ENCODE data around the gene RAB43. TPM values are rescaled to one million over a fixed set of nuclear protein-coding genes. Genes with fewer than 3 reads are reported as not detected.

The RAB43 gene
- total RNA-seq, 1 donor from 2014 or later: 72.9 TPM

DNA sequence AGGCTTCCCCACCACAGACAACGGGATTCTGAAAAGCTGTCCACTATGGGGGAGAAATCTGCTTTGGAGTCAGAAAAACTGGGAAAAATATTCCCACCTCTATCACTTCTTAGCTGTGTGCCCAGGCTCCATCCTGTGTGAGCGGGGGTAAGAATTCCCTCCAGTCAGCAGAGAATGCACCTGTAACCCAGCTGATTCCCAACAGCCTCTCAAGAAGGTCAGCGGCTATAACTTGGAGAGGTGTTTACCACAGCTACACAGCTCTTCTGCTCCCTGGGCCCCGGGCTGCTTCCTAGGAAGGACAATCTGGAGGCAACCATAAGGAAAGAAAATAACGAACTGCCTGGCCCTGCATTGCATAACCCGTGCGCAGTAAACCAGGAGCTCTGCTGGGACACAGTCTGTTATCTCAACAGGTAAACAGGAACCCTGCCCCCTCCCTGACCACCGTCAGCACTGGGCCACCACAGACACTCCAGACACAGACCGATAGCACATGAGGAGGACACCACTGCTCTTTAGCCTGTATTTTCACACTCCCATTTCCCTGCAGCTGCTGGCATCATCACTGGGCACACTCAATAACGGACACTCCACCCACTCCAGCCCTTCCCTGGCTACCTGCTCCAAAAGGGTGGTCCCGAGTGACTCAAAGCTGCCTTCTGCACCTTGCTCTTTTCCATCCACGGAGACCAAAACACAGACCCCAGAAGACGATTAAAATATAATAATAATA lies 2.1 kb downstream of the RAB43 start:
- Histone ChIP-seq H3K4me3 (peak overlapping the region; percentile 98 to 100), H3K27ac (peak overlapping the region; percentile 97 to 99), H3K36me3 (peaks cover 0 to 17% of the 10 kb centered on the region in 2 donors), H3K27me3 (no peaks in the 10 kb centered on the region), H3K4me1 (peaks cover 9 to 18% of the 10 kb centered on the region in 2 donors), H3K9me3 (no peaks in the 10 kb centered on the region)
- intact Hi-C loops (cut with DNase I): loop anchor here (1.0 to 2.0 kb wide), 2 partner anchors 65 to 66 kb away; no protein-coding TSS in a partner anchor
- DNase-seq (ENCODE audit: low spot score in 2 of 2): no peak
- TF ChIP-seq, protein P1, sequence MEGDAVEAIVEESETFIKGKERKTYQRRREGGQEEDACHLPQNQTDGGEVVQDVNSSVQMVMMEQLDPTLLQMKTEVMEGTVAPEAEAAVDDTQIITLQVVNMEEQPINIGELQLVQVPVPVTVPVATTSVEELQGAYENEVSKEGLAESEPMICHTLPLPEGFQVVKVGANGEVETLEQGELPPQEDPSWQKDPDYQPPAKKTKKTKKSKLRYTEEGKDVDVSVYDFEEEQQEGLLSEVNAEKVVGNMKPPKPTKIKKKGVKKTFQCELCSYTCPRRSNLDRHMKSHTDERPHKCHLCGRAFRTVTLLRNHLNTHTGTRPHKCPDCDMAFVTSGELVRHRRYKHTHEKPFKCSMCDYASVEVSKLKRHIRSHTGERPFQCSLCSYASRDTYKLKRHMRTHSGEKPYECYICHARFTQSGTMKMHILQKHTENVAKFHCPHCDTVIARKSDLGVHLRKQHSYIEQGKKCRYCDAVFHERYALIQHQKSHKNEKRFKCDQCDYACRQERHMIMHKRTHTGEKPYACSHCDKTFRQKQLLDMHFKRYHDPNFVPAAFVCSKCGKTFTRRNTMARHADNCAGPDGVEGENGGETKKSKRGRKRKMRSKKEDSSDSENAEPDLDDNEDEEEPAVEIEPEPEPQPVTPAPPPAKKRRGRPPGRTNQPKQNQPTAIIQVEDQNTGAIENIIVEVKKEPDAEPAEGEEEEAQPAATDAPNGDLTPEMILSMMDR (IDR thresholded peaks at IDR 0.05): no peak

- H3K27ac ChIP-seq: no peak overlapping the region
- no peak for DNase-seq (ENCODE audit: low spot score in 2 of 2)
- intact Hi-C loops (cut with DNase I): no loop called here
- no peaks in the 10 kb centered on the region for H3K9me3 ChIP-seq
- peaks cover 9 to 18% of the 10 kb centered on the region in 2 donors for H3K4me1 ChIP-seq
- no peak overlapping the region for H3K4me3 ChIP-seq
- no peaks in the 10 kb centered on the region for H3K27me3 ChIP-seq
- TF ChIP-seq, protein P1 (IDR thresholded peaks at IDR 0.05): no peak
- H3K36me3 ChIP-seq: peaks cover 0 to 18% of the 10 kb centered on the region in 2 donors
Measured at GRCh38 chr3:129118745-129119144, 2.9 kb downstream of the RAB43 start.

DNA sequence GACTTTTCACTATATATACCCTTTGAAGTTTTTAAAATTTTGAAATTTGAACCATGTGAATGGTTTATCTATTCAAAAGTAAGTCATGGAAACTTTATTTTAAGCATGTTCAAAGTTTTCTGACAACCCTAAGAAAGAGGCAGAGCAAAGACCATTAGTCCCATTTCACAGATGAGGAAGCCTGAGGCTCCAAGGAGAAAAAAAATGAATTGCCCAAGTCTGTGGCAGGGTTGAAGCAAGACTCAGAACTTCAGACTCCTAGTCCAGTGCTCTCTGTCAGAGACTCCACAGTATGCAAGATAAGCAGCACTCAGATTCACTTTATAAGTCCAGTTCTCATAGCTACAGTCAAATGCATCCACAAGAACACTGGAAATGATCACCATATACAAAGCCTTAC lies 4.5 kb downstream of the RAB43 start:
- Histone ChIP-seq H3K4me3 (no peak overlapping the region), H3K9me3 (no peaks in the 10 kb centered on the region), H3K27me3 (no peaks in the 10 kb centered on the region), H3K27ac (no peak overlapping the region), H3K4me1 (peaks cover 9 to 18% of the 10 kb centered on the region in 2 donors), H3K36me3 (peaks cover 0 to 18% of the 10 kb centered on the region in 2 donors)
- no peak for DNase-seq (ENCODE audit: low spot score in 2 of 2)
- TF ChIP-seq, protein P1 (IDR thresholded peaks at IDR 0.05): no peak
- intact Hi-C loops (cut with DNase I): no loop called here

GRCh38 chr3:129116482-129116946 lies 5.1 kb downstream of the RAB43 start:
- H3K4me1 ChIP-seq: peaks cover 9 to 18% of the 10 kb centered on the region in 2 donors
- DNase-seq (ENCODE audit: low spot score in 2 of 2): no peak
- intact Hi-C loops (cut with DNase I): no loop called here
- H3K27ac ChIP-seq: no peak overlapping the region
- TF ChIP-seq, protein P1 (IDR thresholded peaks at IDR 0.05): no peak
- H3K9me3 ChIP-seq: no peaks in the 10 kb centered on the region
- no peaks in the 10 kb centered on the region for H3K27me3 ChIP-seq
- no peak overlapping the region for H3K4me3 ChIP-seq
- H3K36me3 ChIP-seq: peaks cover 4 to 18% of the 10 kb centered on the region in 2 donors

GRCh38 chr3:129114455-129114854 lies 7.1 kb downstream of the RAB43 start:
- TF ChIP-seq, protein P1 (IDR thresholded peaks at IDR 0.05): no peak
- H3K36me3 ChIP-seq: peaks cover 8 to 32% of the 10 kb centered on the region in 2 donors
- no peaks in the 10 kb centered on the region for H3K9me3 ChIP-seq
- no peak overlapping the region for H3K4me3 ChIP-seq
- no peaks in the 10 kb centered on the region for H3K27me3 ChIP-seq
- no peak for DNase-seq (ENCODE audit: low spot score in 2 of 2)
- intact Hi-C loops (cut with DNase I): no loop called here
- no peak overlapping the region for H3K27ac ChIP-seq
- H3K4me1 ChIP-seq: peaks cover 2 to 11% of the 10 kb centered on the region in 2 donors
